ENCODE data around the gene PCNX2.

Gene PCNX2

DNA sequence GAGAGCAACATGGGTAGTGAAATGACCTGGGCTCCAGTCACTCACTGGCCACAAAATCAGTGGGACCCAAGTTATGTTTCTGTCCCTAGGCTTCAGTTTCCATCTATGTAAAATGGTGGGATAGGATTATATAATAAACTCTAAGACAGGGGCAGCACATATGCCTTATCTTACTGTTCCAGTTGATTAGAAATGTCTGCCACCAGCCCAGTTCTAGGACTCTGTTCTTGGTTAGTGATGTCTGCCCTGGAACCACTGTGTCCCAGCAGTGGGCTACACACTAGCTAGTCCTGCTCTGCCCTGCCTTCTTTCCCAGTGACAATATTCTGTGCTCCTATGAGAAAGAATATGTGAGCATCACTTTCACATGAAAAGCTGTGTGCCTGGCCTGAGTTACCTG is 138.3 kb downstream of the PCNX2 start:
- Histone ChIP-seq H3K27ac (ENCODE audit: low read length) (no peak overlapping the region), H3K4me1 (ENCODE audit: low read length) (no peaks in the 10 kb centered on the region), H3F3A (ENCODE audit: insufficient read depth, low read length) (no peaks in the 10 kb centered on the region), H3K9ac (ENCODE audit: low read length) (no peak overlapping the region), H3K79me2 (ENCODE audit: low read length) (no peaks in the 10 kb centered on the region), H4K20me1 (ENCODE audit: insufficient read depth, low read length) (no peaks in the 10 kb centered on the region), H3K27me3 (replicated peaks; ENCODE audit: insufficient read depth, low read length) (no peaks in the 10 kb centered on the region), H3K4me3 (ENCODE audit: low read length) (no peak overlapping the region), H2AFZ (ENCODE audit: low read length) (no peak overlapping the region), H3K9me3 (replicated peaks; ENCODE audit: insufficient read depth, low read length) (no peaks in the 10 kb centered on the region), H3K4me2 (ENCODE audit: low read depth, low read length) (no peak overlapping the region), H3K36me3 (replicated peaks; ENCODE audit: insufficient read depth, low read length) (no peaks in the 10 kb centered on the region), H3K9me2 (replicated peaks; ENCODE audit: insufficient read depth, low read length) (no peaks in the 10 kb centered on the region)
- TF ChIP-seq, protein P1, sequence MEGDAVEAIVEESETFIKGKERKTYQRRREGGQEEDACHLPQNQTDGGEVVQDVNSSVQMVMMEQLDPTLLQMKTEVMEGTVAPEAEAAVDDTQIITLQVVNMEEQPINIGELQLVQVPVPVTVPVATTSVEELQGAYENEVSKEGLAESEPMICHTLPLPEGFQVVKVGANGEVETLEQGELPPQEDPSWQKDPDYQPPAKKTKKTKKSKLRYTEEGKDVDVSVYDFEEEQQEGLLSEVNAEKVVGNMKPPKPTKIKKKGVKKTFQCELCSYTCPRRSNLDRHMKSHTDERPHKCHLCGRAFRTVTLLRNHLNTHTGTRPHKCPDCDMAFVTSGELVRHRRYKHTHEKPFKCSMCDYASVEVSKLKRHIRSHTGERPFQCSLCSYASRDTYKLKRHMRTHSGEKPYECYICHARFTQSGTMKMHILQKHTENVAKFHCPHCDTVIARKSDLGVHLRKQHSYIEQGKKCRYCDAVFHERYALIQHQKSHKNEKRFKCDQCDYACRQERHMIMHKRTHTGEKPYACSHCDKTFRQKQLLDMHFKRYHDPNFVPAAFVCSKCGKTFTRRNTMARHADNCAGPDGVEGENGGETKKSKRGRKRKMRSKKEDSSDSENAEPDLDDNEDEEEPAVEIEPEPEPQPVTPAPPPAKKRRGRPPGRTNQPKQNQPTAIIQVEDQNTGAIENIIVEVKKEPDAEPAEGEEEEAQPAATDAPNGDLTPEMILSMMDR (IDR thresholded peaks at IDR 0.05; ENCODE audit: low read length): no peak
- DNase-seq: no peak

DNA sequence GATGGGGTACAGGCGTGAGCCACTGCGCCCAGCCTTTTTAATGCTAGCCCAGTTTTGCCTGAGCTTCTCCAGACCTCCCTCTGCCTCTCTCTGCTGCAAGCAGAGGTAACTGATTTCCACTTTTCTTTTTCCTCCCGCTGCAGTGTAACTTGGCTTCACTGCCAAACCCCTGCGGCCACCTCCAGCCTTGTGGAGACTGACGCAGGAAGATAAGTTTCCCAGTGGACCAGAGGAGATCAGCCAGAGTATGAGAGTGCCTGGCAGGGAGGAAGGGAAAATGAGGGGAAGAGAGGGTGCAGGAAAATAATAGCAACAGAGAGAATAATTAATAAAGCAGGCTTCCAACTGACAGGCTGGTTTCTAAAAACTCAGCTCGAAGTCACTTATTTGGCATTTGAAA is 143.7 kb downstream of the PCNX2 start:
- Histone ChIP-seq H3K27ac (ENCODE audit: low read length) (no peak overlapping the region), H3K4me3 (ENCODE audit: low read length) (no peak overlapping the region), H3K79me2 (ENCODE audit: low read length) (no peaks in the 10 kb centered on the region), H3K9me2 (replicated peaks; ENCODE audit: insufficient read depth, low read length) (no peaks in the 10 kb centered on the region), H3K36me3 (replicated peaks; ENCODE audit: insufficient read depth, low read length) (no peaks in the 10 kb centered on the region), H3K9me3 (replicated peaks; ENCODE audit: insufficient read depth, low read length) (no peaks in the 10 kb centered on the region), H3K27me3 (replicated peaks; ENCODE audit: insufficient read depth, low read length) (no peaks in the 10 kb centered on the region), H3K4me1 (ENCODE audit: low read length) (no peaks in the 10 kb centered on the region), H3K9ac (ENCODE audit: low read length) (no peak overlapping the region), H3K4me2 (ENCODE audit: low read depth, low read length) (no peak overlapping the region), H3F3A (ENCODE audit: insufficient read depth, low read length) (no peaks in the 10 kb centered on the region), H2AFZ (ENCODE audit: low read length) (no peak overlapping the region), H4K20me1 (ENCODE audit: insufficient read depth, low read length) (no peaks in the 10 kb centered on the region)
- DNase-seq: no peak
- TF ChIP-seq EZH2phosphoT487 (IDR thresholded peaks at IDR 0.05; ENCODE audit: low read length): no peak
- no peak for TF ChIP-seq EZH2 (optimal IDR thresholded peaks at IDR 0.05; ENCODE audit: low read depth, low read length)
- TF ChIP-seq, protein P1 (IDR thresholded peaks at IDR 0.05; ENCODE audit: low read length): no peak

DNA sequence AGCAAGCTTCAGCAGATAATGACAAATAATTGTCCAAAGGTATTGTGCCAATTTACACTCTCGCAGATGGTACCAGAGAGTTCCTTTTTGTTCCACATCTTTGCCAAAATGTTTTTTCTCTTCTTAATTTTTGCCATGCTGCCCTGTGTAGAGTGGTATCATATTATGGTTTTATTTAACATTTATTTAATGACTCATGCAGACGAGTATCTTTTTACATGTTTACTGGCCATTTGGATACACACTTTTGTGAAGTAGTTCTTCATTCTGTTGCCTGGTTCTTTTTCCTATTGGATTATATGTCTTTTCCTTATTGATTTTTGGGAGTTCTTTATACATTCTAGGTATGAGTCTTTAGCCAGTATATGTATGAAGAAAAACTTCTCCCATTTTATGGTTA is 151.1 kb downstream of the PCNX2 start:
- Histone ChIP-seq H3K36me3 (replicated peaks; ENCODE audit: insufficient read depth, low read length) (no peaks in the 10 kb centered on the region), H3K27me3 (replicated peaks; ENCODE audit: insufficient read depth, low read length) (no peaks in the 10 kb centered on the region), H3K4me3 (ENCODE audit: low read length) (no peak overlapping the region), H4K20me1 (ENCODE audit: insufficient read depth, low read length) (no peaks in the 10 kb centered on the region), H2AFZ (ENCODE audit: low read length) (no peak overlapping the region), H3K9ac (ENCODE audit: low read length) (no peak overlapping the region), H3K27ac (ENCODE audit: low read length) (no peak overlapping the region), H3K9me3 (replicated peaks; ENCODE audit: insufficient read depth, low read length) (no peaks in the 10 kb centered on the region), H3F3A (ENCODE audit: insufficient read depth, low read length) (no peaks in the 10 kb centered on the region), H3K4me1 (ENCODE audit: low read length) (no peaks in the 10 kb centered on the region), H3K4me2 (ENCODE audit: low read depth, low read length) (no peak overlapping the region), H3K79me2 (ENCODE audit: low read length) (no peaks in the 10 kb centered on the region), H3K9me2 (replicated peaks; ENCODE audit: insufficient read depth, low read length) (no peaks in the 10 kb centered on the region)
- DNase-seq: no peak
- TF ChIP-seq, protein P1 (IDR thresholded peaks at IDR 0.05; ENCODE audit: low read length): no peak
- TF ChIP-seq EZH2 (optimal IDR thresholded peaks at IDR 0.05; ENCODE audit: low read depth, low read length): no peak
- TF ChIP-seq EZH2phosphoT487 (IDR thresholded peaks at IDR 0.05; ENCODE audit: low read length): no peak
